Activated T-cell treated with anti-CD3 and anti-CD28 coated beads for 24 hours (primary cell): ENCODE data around the gene ZNF580.

Experiments
- DNase-seq: peaks from one replicate; pipeline ENCODE4 v3.0.0-alpha.2; 2020; ENCODE audit warnings: low read depth

The ZNF580 gene

GRCh38 chr19:55647732-55648584 is 7.2 kb downstream of the ZNF580 start, which contains the start of gene CCDC106:
TSS of gene CCDC106 (plus strand) at chr19:55648212. CDS start at chr19:55649047, 835 bp downstream.
- DNase-seq: no peak

- DNase-seq: no peak
Observed at GRCh38 chr19:55648585-55649267, 7.9 kb downstream of the ZNF580 start.

- DNase-seq: no peak
Observed at GRCh38 chr19:55649268-55650125, 8.7 kb downstream of the ZNF580 start.

- no peak for DNase-seq
Observed at GRCh38 chr19:55650126-55650557, 9.3 kb downstream of the ZNF580 start.

- no peak for DNase-seq
Observed at GRCh38 chr19:55650602-55651230, 9.9 kb downstream of the ZNF580 start.

GRCh38 chr19:55651236-55651635 is 10.4 kb downstream of the ZNF580 start:
- no peak for DNase-seq

- DNase-seq: no peak
Observed at GRCh38 chr19:55652311-55653128, 11.7 kb downstream of the ZNF580 start.

- peak; percentile 98 for DNase-seq
Observed at GRCh38 chr19:55653651-55654322, 13.0 kb downstream of the ZNF580 start.

- DNase-seq: peak; percentile 99
Observed at GRCh38 chr19:55654323-55654867, 13.6 kb downstream of the ZNF580 start.

- peak; percentile 93 for DNase-seq
Observed at GRCh38 chr19:55654868-55655647, 14.3 kb downstream of the ZNF580 start, which contains the start of gene U2AF2. TSS of gene U2AF2 (plus strand) at chr19:55655035. CDS start at chr19:55655105, 70 bp downstream.

- DNase-seq: no peak
Observed at GRCh38 chr19:55655648-55656040, 14.8 kb downstream of the ZNF580 start.

- DNase-seq: no peak
Observed at GRCh38 chr19:55656552-55656951, 15.8 kb downstream of the ZNF580 start.

GRCh38 chr19:55656988-55657747 is 16.4 kb downstream of the ZNF580 start:
- no peak for DNase-seq

GRCh38 chr19:55658846-55659459 is 18.2 kb downstream of the ZNF580 start:
- DNase-seq: no peak

GRCh38 chr19:55659822-55660221 is 19.0 kb downstream of the ZNF580 start:
- no peak for DNase-seq

- no peak for DNase-seq
Observed at GRCh38 chr19:55660404-55660803, 19.6 kb downstream of the ZNF580 start.

GRCh38 chr19:55660991-55661390 is 20.2 kb downstream of the ZNF580 start:
- DNase-seq: no peak

- no peak for DNase-seq
Observed at GRCh38 chr19:55661826-55662225, 21.0 kb downstream of the ZNF580 start.
